ENCODE measurements around the gene DENND11. TPM values are rescaled to one million over a fixed set of nuclear protein-coding genes. Genes with fewer than 3 reads are reported as not detected.

The DENND11 gene
- total and polyA plus RNA-seq, 2 of the 4 experiments (the other 2 are of a cell fraction) = 2.9 to 5.0 TPM

DNA sequence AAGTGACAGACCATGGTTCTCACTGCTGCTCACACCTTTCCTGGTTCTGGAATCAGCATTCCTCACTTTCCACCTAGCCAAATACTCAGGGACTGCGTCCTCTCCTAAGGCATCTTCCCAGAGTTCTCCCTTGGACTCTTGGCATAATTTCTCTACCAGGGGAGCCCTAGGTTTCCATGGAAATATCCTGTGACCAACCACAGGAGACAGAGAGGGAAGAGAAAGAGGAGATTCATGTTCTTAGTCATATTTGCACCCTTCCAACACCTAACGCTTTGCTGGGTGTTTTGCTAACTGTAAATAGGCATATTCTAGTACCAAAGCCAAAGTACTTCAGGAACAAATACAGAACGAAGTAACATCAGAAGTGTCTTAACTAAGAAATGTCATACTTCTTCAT is 28.6 kb downstream of the DENND11 start:
- Histone ChIP-seq H4K91ac (ENCODE audit: insufficient read depth, low read depth, low read length) (no peak overlapping the region), H2AK9ac (replicated peaks; ENCODE audit: low read depth, low read length, poor library complexity) (no peak overlapping the region), H2AK5ac (ENCODE audit: low read depth, low read length) (no peak overlapping the region), H3K4me3 (ENCODE audit: insufficient read depth, low read depth, low read length) (no peak overlapping the region), H3K9me3 (ENCODE audit: control insufficient read depth, insufficient read depth, low read length) (no peaks in the 10 kb centered on the region), H4K8ac (ENCODE audit: low read depth in 2 of 2, low read length in 2 of 2) (no peak overlapping the region), H2BK5ac (ENCODE audit: low read depth, low read length, poor library complexity, severe bottlenecking) (no peak overlapping the region), H3K36me3 (ENCODE audit: control insufficient read depth, insufficient read depth, low read length) (peaks cover 1% of the 10 kb centered on the region; the same call in 1 of the 2 replicates), H2BK20ac (ENCODE audit: low read depth, low read length) (no peak overlapping the region), H2AFZ (replicated peaks; ENCODE audit: low read length, poor library complexity) (no peak overlapping the region), H3K14ac (replicated peaks; ENCODE audit: low read depth, low read length) (no peak overlapping the region), H3K79me1 (ENCODE audit: low read depth in 1 of 2, low read length in 2 of 2) (no peaks in the 10 kb centered on the region), H3K56ac (ENCODE audit: extremely low read depth, insufficient read depth, low read length) (no peak overlapping the region), H3K9me1 (ENCODE audit: insufficient read depth, low read length) (no peaks in the 10 kb centered on the region), H3K27ac (ENCODE audit: insufficient read depth, low read length) (no peak overlapping the region), H3K9ac (ENCODE audit: low read depth, low read length) (no peak overlapping the region), H4K5ac (ENCODE audit: low read depth, low read length) (no peak overlapping the region), H3K27me3 (ENCODE audit: control insufficient read depth, insufficient read depth, low read length) (no peaks in the 10 kb centered on the region), H2BK120ac (ENCODE audit: low read depth, low read length) (no peak overlapping the region), H3K4me1 (ENCODE audit: control insufficient read depth, insufficient read depth, low read length) (no peaks in the 10 kb centered on the region), H3K23ac (ENCODE audit: low read depth, low read length) (no peak overlapping the region), H3K4me2 (ENCODE audit: low read depth, low read length) (no peak overlapping the region), H4K20me1 (ENCODE audit: insufficient read depth, low read length) (no peaks in the 10 kb centered on the region), H3K18ac (ENCODE audit: low read depth, low read length) (no peak overlapping the region), H3K4ac (ENCODE audit: low read depth, low read length) (no peak overlapping the region), H2BK15ac (ENCODE audit: low read depth, low read length) (no peak overlapping the region)
- ChIA-PET POLR2A (ENCODE audit: unreplicated experiment) (no interaction called here), CTCF (no interaction called here)
- intact Hi-C loops (cut with micrococcal nuclease) (no loop called here), dilution Hi-C loops (cut with HindIII; ENCODE audit: low sequenced_read_pairs, unreplicated experiment) (no loop called here), in situ Hi-C loops (cut with MboI; ENCODE audit: low sequenced_read_pairs) (no loop called here)
- TF ChIP-seq, protein P1, sequence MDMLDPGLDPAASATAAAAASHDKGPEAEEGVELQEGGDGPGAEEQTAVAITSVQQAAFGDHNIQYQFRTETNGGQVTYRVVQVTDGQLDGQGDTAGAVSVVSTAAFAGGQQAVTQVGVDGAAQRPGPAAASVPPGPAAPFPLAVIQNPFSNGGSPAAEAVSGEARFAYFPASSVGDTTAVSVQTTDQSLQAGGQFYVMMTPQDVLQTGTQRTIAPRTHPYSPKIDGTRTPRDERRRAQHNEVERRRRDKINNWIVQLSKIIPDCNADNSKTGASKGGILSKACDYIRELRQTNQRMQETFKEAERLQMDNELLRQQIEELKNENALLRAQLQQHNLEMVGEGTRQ (IDR thresholded peaks at IDR 0.05; ENCODE audit: low read depth, low read length) = no peak
- TF ChIP-seq SMC3 (IDR thresholded peaks at IDR 0.05; ENCODE audit: low read depth, low read length) = no peak
- TF ChIP-seq MAZ (IDR thresholded peaks at IDR 0.05; ENCODE audit: borderline replicate concordance, low read depth, low read length) = no peak
- TF ChIP-seq RAD21 (IDR thresholded peaks at IDR 0.05; ENCODE audit: low read length) = no peak
- TF ChIP-seq ELK1 (IDR thresholded peaks at IDR 0.05; ENCODE audit: borderline replicate concordance, low read depth, low read length) = no peak
- TF ChIP-seq CEBPB (IDR thresholded peaks at IDR 0.05; ENCODE audit: low read depth, low read length) = no peak
- no peak for TF ChIP-seq NFE2L2 (IDR thresholded peaks at IDR 0.05; ENCODE audit: low read depth, low read length)
- TF ChIP-seq, protein P2, sequence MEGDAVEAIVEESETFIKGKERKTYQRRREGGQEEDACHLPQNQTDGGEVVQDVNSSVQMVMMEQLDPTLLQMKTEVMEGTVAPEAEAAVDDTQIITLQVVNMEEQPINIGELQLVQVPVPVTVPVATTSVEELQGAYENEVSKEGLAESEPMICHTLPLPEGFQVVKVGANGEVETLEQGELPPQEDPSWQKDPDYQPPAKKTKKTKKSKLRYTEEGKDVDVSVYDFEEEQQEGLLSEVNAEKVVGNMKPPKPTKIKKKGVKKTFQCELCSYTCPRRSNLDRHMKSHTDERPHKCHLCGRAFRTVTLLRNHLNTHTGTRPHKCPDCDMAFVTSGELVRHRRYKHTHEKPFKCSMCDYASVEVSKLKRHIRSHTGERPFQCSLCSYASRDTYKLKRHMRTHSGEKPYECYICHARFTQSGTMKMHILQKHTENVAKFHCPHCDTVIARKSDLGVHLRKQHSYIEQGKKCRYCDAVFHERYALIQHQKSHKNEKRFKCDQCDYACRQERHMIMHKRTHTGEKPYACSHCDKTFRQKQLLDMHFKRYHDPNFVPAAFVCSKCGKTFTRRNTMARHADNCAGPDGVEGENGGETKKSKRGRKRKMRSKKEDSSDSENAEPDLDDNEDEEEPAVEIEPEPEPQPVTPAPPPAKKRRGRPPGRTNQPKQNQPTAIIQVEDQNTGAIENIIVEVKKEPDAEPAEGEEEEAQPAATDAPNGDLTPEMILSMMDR (conservative IDR thresholded peaks at IDR 0.05; ENCODE audit: low read depth, low read length) = no peak
- TF ChIP-seq POLR2A (IDR thresholded peaks at IDR 0.05; ENCODE audit: low read depth, low read length) = no peak
- TF ChIP-seq BHLHE40 (IDR thresholded peaks at IDR 0.05; ENCODE audit: low read depth, low read length) = no peak
- no peak for TF ChIP-seq FOS (IDR thresholded peaks at IDR 0.05; ENCODE audit: low read depth, low read length)
- TF ChIP-seq RFX5 (IDR thresholded peaks at IDR 0.05; ENCODE audit: low read depth, low read length) = no peak
- TF ChIP-seq MAFK (IDR thresholded peaks at IDR 0.05; ENCODE audit: low read depth, low read length) = no peak
- no peak for TF ChIP-seq MXI1 (IDR thresholded peaks at IDR 0.05; ENCODE audit: borderline replicate concordance, low read depth, low read length)
- TF ChIP-seq RCOR1 (IDR thresholded peaks at IDR 0.05; ENCODE audit: insufficient replicate concordance, low read length) = no peak
- TF ChIP-seq CHD1 (IDR thresholded peaks at IDR 0.05; ENCODE audit: low read depth, low read length) = no peak
- no CpG with 5 or more reads among the region's 3 CpGs for WGBS, 2 experiments (ENCODE audit: extremely low coverage in 2 of 2, insufficient read length in 1 of 2)
- DNase-seq (no peak), ATAC-seq (ENCODE audit: low read depth) (no peak)
- no TSS peak for BruUV-seq (replicated peaks)

Measured in IMR-90 (cell line).